ENCODE data around the gene UMOD.

The UMOD gene

DNA sequence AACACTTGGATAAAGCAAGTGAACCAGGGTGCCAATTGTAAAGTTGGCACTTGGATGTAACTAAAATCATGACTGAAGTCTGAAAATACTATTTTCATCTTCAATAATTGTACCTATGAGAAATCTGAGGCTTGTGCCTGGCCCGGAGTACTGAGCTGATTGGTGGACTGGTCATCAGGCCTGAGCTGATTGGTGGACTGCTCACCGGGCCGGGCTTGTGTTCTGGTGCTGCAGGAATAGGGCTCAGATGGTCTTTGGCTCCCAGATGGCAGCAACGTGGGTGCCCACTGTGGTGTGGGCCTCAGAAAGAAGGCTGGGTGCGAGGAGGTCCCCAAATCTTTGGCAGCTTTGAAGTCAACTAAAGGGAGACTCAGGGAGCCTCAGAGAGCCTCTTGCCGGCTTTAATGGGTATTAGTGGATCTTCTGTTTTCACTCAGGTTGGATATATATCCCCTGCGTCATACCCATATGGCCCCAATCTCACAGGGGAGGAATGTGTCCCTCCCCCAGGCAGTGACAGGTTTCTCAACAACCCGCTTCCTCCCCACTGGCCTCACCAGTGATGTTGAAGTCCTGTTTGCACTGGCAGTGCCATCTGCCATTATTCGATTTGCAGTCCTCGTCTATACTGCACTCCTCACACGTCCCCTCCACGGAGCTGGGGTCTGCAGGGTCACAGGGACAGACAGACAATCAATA, 4.7 kb downstream of the UMOD start:
- TF ChIP-seq GATA3 (IDR thresholded peaks at IDR 0.05; ENCODE audit: low read depth, low read length) (no peak), GATA2 (IDR thresholded peaks at IDR 0.05; ENCODE audit: low read depth, low read length) (no peak)

DNA sequence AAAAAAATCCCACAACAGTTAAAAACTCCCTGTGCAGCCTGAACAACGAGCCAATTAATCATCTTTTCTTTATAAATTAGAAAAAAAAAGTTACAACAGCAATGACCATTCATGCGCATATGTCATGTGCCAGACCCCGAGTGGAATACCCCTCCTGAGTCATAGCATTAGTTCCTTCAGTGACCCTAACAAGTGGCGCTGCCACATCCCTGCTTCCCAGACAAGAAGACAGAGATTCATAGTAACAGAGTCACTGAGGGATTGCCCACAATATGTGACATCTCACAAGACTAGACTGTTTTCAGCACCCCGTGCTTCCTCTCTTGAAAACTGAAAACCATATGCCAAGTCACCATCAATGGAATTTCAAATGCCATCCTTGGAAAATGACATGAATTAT, 7.9 kb downstream of the UMOD start:
- no peak for TF ChIP-seq GATA3 (IDR thresholded peaks at IDR 0.05; ENCODE audit: low read depth, low read length)
- no peak for TF ChIP-seq GATA2 (IDR thresholded peaks at IDR 0.05; ENCODE audit: low read depth, low read length)

DNA sequence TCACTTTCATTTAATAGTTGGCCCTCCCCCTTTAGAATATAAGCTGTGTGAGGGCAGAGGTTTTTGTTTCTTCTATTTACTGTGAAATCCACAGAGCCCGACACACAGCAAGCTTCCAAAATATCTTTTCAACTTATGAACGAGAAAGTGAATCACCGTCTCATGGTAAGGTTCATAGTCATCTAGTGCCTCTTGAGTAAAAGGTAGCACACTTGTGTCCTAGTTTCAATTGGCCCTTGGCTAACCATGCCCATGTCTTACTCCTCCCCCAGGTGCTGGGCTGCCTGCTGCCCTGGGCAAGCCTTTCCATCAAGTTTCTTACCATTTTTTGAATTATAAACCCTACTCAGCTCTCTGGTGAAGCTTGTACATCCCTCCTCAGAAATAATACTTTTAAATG, 12.8 kb downstream of the UMOD start:
- TF ChIP-seq GATA3 (IDR thresholded peaks at IDR 0.05; ENCODE audit: low read depth, low read length): no peak
- TF ChIP-seq GATA2 (IDR thresholded peaks at IDR 0.05; ENCODE audit: low read depth, low read length): no peak

DNA sequence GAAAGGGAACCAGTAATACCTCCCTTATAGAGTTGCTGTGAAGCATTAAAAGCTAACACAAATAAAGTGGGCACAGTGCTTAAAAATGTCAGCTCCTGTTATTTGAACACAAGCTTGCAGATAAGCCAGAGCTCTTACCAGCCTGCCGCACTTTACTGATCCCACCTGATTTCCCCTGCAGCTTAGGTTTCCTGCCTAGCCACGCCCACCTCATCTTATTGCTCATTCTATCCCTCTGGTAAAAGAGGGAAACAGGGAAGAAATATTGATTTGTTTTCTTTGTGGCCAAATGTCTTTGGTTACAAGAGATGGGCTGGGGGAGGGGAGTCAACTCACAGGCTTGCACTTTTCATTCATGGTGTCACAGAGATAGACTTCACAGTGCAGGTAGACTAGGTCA, 15.6 kb downstream of the UMOD start:
- TF ChIP-seq GATA2 (IDR thresholded peaks at IDR 0.05; ENCODE audit: low read depth, low read length): no peak
- no peak for TF ChIP-seq GATA3 (IDR thresholded peaks at IDR 0.05; ENCODE audit: low read depth, low read length)

DNA sequence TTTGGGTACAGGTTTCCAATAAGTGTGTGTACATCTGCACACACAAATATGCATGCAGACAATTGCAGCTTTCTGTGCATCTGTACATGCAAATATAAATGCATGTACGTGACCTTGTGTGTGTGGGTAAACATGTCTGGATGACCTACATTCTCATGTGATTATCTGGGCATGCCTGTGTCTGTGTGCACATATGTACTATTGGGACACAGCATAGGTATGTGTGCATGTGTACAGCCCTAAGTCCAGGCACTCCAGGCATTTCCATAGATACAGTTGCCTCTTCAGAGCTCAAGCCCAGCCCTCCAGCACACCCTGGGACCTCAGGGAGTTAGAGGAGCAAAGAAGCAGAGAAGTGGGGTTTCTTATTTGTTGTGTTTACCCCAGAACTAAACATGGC, 18.1 kb downstream of the UMOD start:
- TF ChIP-seq GATA3 (IDR thresholded peaks at IDR 0.05; ENCODE audit: low read depth, low read length) (no peak), GATA2 (IDR thresholded peaks at IDR 0.05; ENCODE audit: low read depth, low read length) (no peak)

DNA sequence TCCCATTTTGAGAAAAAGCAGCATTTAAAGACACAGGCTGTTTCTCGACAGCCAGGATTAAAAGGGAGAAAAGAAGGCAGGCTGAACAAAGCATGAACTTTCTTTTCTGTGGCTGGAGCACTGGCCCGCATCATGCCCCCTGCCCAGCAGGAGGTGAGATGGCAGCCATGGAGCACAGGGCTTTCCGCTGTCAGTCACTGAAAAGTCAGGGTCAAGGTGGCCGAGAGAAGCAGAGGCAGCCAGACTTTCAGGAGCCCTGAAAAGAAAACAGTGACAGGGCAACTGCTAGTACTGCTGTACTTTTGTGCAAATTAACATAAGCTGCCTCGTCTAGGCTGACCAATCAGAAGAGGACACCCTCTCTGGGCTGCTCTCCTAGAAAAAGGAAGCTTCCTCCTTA, 19.4 kb downstream of the UMOD start:
- TF ChIP-seq GATA2 (IDR thresholded peaks at IDR 0.05; ENCODE audit: low read depth, low read length) (no peak), GATA3 (IDR thresholded peaks at IDR 0.05; ENCODE audit: low read depth, low read length) (no peak)

DNA sequence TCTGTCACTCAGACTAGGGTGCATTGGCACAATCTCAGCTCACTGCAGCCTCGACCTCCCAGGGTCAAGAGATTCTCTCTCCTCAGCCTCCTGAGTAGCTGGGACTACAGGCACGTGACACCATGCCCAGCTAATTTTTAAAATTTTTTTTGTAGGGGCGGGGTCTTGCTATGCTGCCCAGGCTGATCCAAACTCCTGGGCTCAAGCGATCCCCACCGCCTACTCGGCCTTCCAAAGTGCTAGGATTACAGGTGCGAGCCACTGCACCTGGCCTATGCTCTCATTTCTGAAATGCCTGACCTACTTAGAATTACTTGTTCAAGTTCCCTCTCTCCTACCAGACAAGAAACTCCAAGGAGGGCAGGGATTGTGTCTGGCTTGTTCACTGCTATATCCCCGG, 20.1 kb downstream of the UMOD start:
- TF ChIP-seq GATA3 (IDR thresholded peaks at IDR 0.05; ENCODE audit: low read depth, low read length) (no peak), GATA2 (IDR thresholded peaks at IDR 0.05; ENCODE audit: low read depth, low read length) (no peak)

DNA sequence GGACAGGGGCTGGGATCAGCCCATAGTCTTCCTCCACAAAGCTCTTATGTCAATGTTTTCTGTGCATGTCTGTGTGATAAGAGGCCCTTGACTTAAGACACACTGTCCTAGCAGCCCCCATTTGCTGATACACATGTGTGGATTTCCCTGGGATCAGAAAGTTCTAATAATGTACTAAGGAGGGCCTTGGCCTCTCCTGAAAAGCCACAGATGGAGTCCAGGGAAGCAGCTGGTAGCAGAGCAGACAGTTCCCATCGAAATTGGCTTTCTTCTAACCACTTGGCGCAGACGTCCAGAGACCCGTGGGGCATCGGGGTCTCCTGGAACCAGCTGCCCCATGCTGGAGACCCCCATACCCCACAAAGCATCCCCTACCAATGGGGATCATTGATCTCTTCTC, 20.9 kb downstream of the UMOD start:
- no peak for TF ChIP-seq GATA3 (IDR thresholded peaks at IDR 0.05; ENCODE audit: low read depth, low read length)
- TF ChIP-seq GATA2 (IDR thresholded peaks at IDR 0.05; ENCODE audit: low read depth, low read length): no peak

DNA sequence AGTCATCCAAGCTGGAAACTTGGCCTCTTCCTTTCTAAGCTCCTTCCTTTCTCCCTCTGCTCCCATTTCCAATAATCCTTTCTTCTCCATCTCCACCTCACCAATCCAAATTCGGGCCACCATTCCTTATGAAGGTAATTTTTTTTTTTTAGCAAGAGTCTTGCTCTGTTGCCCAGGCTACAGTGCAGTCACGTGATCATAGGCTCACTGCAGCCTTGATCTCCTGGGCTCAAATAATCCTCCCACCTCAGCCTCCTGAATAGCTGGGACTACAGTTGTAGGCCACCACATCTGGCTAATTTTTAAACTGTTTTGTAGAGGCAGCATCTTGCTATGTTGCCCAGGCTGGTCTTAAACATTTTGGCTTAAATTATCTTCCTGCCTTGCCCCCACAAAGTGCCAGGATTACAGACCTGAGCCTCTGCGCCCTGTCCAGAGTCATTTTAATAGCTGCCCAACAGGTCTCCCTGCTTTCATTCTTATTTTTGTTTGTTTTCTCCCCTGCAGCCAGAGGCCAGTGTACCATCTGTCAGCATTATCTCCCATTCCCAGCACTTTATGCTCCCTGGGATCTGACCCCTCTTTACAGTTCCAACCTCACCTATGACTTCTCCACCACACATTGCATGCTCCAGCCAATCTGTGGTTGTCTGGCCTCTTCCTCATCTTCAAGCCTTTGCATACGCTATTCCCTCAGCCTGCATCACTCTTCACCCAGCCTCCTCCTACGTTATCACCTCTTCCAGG, 22.9 kb downstream of the UMOD start:
- TF ChIP-seq GATA2 (IDR thresholded peaks at IDR 0.05; ENCODE audit: low read depth, low read length) (no peak), GATA3 (IDR thresholded peaks at IDR 0.05; ENCODE audit: low read depth, low read length) (no peak)

DNA sequence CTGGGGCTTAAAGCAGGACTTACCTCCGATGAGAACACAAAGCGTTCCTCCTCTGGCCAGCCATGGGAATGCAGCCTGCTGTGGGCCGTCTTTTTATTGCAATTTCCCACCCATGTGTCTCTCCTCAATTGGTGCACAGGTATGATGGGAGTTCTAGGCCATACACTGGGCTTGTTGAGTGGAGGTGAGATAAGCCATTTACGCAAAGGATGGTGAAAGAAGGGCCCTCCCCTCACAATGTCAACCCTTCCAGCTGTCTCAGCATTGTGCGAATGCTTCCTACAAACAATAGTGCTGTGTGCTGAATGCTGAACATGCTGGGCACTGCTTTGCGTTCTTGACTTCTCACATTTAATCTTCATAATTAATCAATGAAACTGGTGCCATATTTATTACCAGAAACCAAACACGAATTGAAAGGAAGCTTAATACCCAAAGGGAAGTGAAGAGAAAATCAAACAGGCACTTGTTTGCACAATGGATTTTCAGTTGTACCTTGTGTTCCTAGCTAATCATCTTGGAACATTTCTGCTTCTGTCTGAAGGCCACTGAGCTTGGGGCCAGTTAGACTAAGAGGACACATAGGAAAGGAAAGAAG, 25.0 kb downstream of the UMOD start, which contains the start of gene GP2:
Gene GP2 (minus strand): TSS at position 70 of the 598 bp plus-strand sequence. CDS start 1,082 bp downstream, outside the sequence.
- no peak for TF ChIP-seq GATA2 (IDR thresholded peaks at IDR 0.05; ENCODE audit: low read depth, low read length)
- TF ChIP-seq GATA3 (IDR thresholded peaks at IDR 0.05; ENCODE audit: low read depth, low read length): no peak

DNA sequence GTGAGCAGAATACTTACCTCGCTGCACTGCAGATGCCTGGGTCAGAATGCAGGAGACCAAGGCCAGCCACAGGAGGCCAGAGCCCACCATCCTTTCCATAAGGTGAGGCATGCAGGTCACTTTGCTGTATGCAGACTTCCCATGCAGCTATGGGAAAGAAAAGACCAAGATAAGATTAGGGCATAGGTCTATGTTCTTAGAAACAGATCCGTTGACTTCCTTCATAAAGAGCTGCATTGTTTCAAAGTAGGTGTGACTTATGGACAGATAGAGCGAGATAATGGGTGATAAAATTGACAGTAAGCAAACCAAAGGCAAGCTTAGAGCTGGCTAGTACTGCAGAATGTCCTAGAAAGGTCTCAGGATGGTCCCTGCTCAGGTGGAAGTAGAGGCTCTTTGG, 26.2 kb downstream of the UMOD start:
- TF ChIP-seq GATA3 (IDR thresholded peaks at IDR 0.05; ENCODE audit: low read depth, low read length) (no peak), GATA2 (IDR thresholded peaks at IDR 0.05; ENCODE audit: low read depth, low read length) (no peak)

DNA sequence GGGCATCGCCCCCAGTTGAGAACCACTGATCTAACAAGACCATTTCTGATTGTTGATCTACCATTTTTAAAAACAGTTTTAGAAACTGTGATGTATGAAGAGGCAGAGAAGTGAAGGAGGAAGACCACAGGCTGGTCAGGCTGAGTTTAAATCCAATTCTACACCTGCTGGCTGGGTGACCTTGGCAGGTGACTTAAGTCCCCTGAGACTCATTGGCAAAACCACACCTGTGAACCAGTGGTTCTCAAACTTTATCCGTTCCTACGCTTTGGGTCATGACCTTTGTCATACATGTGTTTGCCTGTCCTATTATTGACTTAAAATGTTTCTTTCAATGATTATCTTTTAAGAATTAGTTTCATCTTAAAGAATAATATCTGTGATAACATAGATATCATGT, 27.5 kb downstream of the UMOD start:
- TF ChIP-seq GATA2 (IDR thresholded peaks at IDR 0.05; ENCODE audit: low read depth, low read length): no peak
- TF ChIP-seq GATA3 (IDR thresholded peaks at IDR 0.05; ENCODE audit: low read depth, low read length): no peak

DNA sequence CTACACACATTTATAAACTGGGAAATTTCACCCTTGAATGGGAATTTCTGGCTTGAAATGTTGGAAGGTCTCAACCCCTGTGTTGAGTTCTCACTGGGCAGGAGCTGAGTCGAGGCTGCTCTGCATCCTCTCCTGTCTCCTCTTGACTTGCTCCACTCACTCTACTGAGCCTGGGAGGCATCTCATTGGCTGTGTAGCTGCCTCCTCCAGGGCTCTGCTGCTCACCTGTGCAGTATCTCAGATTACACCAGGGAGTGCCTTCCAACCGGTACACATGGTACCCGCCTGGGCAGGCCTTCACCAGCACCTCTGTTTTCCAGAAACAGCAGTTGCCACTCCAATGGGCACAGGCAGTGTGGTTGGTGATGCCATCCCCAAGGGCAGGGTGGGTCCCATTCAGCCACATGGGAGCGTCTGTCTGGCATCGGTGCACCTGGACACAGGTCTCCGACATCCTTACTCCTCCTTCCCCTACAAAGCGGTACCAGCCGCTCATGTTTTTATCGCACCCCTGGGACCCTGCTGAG, 28.9 kb downstream of the UMOD start:
- TF ChIP-seq GATA3 (IDR thresholded peaks at IDR 0.05; ENCODE audit: low read depth, low read length) (no peak), GATA2 (IDR thresholded peaks at IDR 0.05; ENCODE audit: low read depth, low read length) (no peak)

DNA sequence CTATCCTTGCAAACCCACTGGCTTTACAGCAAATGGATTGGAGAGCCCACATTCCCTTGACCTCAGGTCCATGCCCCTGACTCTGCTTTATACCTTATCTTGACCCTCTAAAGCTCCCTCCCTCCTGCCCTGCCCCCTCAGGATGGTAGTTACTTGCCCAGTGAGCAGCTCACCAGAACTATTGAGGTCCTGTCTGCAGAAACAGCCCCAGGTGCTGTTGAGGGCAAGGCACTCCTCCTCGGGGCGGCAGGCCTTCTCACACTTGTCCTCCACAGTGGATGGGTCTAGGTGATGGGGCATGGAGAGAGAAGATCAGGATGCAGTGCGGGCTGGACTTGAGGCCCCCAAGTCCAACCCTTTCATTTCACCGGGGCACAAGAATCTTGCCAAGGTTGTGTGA, 29.8 kb downstream of the UMOD start:
- no peak for TF ChIP-seq GATA3 (IDR thresholded peaks at IDR 0.05; ENCODE audit: low read depth, low read length)
- TF ChIP-seq GATA2 (IDR thresholded peaks at IDR 0.05; ENCODE audit: low read depth, low read length): no peak

Data from SH-SY5Y (cell line).